HepG2 (cell line): ENCODE data around the gene TMEM229B. TPM values are rescaled to one million over a fixed set of nuclear protein-coding genes. Genes with fewer than 3 reads are reported as not detected.
A peak's percentile ranks its signal among the peaks of the same experiment; 100 is the strongest.

Experiments used
- BRF2 ChIP-seq: sonication (generic); formaldehyde crosslinking; IDR thresholded peaks from 2 replicates; pipeline ENCODE4 v1.8.1; 2022; ENCODE audit warnings: mild to moderate bottlenecking, missing genetic modification reagents
- DZIP1 ChIP-seq: sonication (generic); formaldehyde crosslinking; IDR thresholded peaks from 2 replicates; pipeline ENCODE4 v1.5.0; 2020; ENCODE audit warnings: mild to moderate bottlenecking, missing genetic modification reagents
- IKZF4 ChIP-seq: sonication (generic); formaldehyde crosslinking; IDR thresholded peaks from 2 replicates; pipeline ENCODE4 v1.5.1; 2020; ENCODE audit warnings: borderline replicate concordance, mild to moderate bottlenecking, low read depth, missing genetic modification reagents; ENCODE audit errors: not compliant biosample characterization
- MAFG ChIP-seq: sonication (generic); formaldehyde crosslinking; IDR thresholded peaks from 2 replicates; pipeline ENCODE4 v1.5.1; 2020; ENCODE audit warnings: mild to moderate bottlenecking, missing genetic modification reagents
- NFE2L2 ChIP-seq: fragments of 150-350 bp; IDR thresholded peaks from 2 replicates; pipeline ENCODE4 v1.6.1; 2014; ENCODE audit warnings: low read length
- RBAK ChIP-seq: sonication (generic); formaldehyde crosslinking; IDR thresholded peaks from 2 replicates; pipeline ENCODE4 v1.5.1; 2020; ENCODE audit warnings: mild to moderate bottlenecking, missing genetic modification reagents
- RXRB ChIP-seq: IDR thresholded peaks from 2 replicates; pipeline ENCODE4 v1.6.1; 2016; ENCODE audit warnings: borderline replicate concordance, missing genetic modification reagents, missing compliant biosample characterization
- TMF1 ChIP-seq: sonication (generic); formaldehyde crosslinking; IDR thresholded peaks from 2 replicates; pipeline ENCODE4 v1.8.1; 2022; ENCODE audit warnings: low read depth, missing genetic modification reagents
- U2AF1 ChIP-seq: fragments of 200-400 bp; formaldehyde crosslinking; optimal IDR thresholded peaks from 2 replicates; pipeline ENCODE3; 2017; ENCODE audit warnings: mild to moderate bottlenecking, low read depth, low read length
- ZC3H4 ChIP-seq: sonication (generic); formaldehyde crosslinking; IDR thresholded peaks from 2 replicates; pipeline ENCODE4 v1.4.0; 2020; ENCODE audit warnings: missing genetic modification reagents, borderline replicate concordance
- ZFP36L2 ChIP-seq: sonication (generic); formaldehyde crosslinking; IDR thresholded peaks from 2 replicates; pipeline ENCODE4 v1.4.0; 2020; ENCODE audit warnings: missing genetic modification reagents
- ZNF24 ChIP-seq: fragments of 450-650 bp; IDR thresholded peaks from 2 replicates; pipeline ENCODE4 v1.6.1; 2017; ENCODE audit warnings: antibody characterized with exemption, mild to moderate bottlenecking
- ZNF367 ChIP-seq: sonication (generic); formaldehyde crosslinking; IDR thresholded peaks from 2 replicates; pipeline ENCODE4 v1.4.0; 2020; ENCODE audit warnings: missing genetic modification reagents, borderline replicate concordance
- ZNF431 ChIP-seq: sonication (generic); formaldehyde crosslinking; IDR thresholded peaks from 2 replicates; pipeline ENCODE4 v1.9.0; 2022; ENCODE audit warnings: missing genetic modification reagents, low read depth, mild to moderate bottlenecking, borderline replicate concordance
- ZNF564 ChIP-seq: sonication (generic); formaldehyde crosslinking; IDR thresholded peaks from 2 replicates; pipeline ENCODE4 v1.8.1; 2023; ENCODE audit warnings: mild to moderate bottlenecking, missing genetic modification reagents
- ZSCAN22 ChIP-seq: sonication (generic); formaldehyde crosslinking; IDR thresholded peaks from 2 replicates; pipeline ENCODE4 v1.4.0; 2020; ENCODE audit warnings: mild to moderate bottlenecking, missing genetic modification reagents
- ZSCAN25 ChIP-seq: sonication (generic); formaldehyde crosslinking; IDR thresholded peaks from 2 replicates; pipeline ENCODE4 v1.8.0; 2022; ENCODE audit warnings: mild to moderate bottlenecking, missing genetic modification reagents
- polyA plus RNA-seq, 8 experiments: library from polyadenylated mRNA; depleted of rRNA in 3 of 8; stranded (reverse) in 7 of 8; unstranded in 1 of 8; fragments of >200 nt; fragmentation: Illumina TruSeq in 4 of 8; extraction: Trizol in 4 of 8; gene quantifications; 2 replicates each; pipeline versions ENCODE4 v1.2.1 to v1.2.3, GENCODE V29; 2011 to 2016; ENCODE audit warnings: low read depth in 4 of 8, missing spikeins in 1 of 8, mixed read lengths in 1 of 8; ENCODE audit not compliant: insufficient read depth in 1 of 8
- total RNA-seq, 5 experiments: library from RNA; depleted of rRNA; stranded (reverse); fragments of >200 nt; fragmentation: Illumina TruSeq; extraction: Trizol; gene quantifications; 2 replicates each; pipeline ENCODE4 v1.2.3, GENCODE V29; 2016; ENCODE audit warnings: low read depth in 1 of 5
- TF ChIP-seq, protein P1 (sequence below): sonication (generic); formaldehyde crosslinking; IDR thresholded peaks from 2 replicates; pipeline ENCODE4 v1.5.0; 2020; ENCODE audit warnings: mild to moderate bottlenecking, missing genetic modification reagents
- TF ChIP-seq, protein P2 (sequence below): sonication (generic); formaldehyde crosslinking; IDR thresholded peaks from 2 replicates; pipeline ENCODE4 v1.4.0; 2020; ENCODE audit warnings: low read depth, mild to moderate bottlenecking, missing genetic modification reagents
- TF ChIP-seq, protein P3 (sequence below): sonication (generic); formaldehyde crosslinking; IDR thresholded peaks from 2 replicates; pipeline ENCODE4 v1.5.1; 2020; ENCODE audit warnings: missing genetic modification reagents, mild to moderate bottlenecking, borderline replicate concordance

TMEM229B gene
- total and polyA plus RNA-seq, 2 of the 13 experiments (the other 11 are each of a cell fraction or from before 2014, with no cell fraction given) = 0.69 to 1.1 TPM

- TF ChIP-seq, protein P1, sequence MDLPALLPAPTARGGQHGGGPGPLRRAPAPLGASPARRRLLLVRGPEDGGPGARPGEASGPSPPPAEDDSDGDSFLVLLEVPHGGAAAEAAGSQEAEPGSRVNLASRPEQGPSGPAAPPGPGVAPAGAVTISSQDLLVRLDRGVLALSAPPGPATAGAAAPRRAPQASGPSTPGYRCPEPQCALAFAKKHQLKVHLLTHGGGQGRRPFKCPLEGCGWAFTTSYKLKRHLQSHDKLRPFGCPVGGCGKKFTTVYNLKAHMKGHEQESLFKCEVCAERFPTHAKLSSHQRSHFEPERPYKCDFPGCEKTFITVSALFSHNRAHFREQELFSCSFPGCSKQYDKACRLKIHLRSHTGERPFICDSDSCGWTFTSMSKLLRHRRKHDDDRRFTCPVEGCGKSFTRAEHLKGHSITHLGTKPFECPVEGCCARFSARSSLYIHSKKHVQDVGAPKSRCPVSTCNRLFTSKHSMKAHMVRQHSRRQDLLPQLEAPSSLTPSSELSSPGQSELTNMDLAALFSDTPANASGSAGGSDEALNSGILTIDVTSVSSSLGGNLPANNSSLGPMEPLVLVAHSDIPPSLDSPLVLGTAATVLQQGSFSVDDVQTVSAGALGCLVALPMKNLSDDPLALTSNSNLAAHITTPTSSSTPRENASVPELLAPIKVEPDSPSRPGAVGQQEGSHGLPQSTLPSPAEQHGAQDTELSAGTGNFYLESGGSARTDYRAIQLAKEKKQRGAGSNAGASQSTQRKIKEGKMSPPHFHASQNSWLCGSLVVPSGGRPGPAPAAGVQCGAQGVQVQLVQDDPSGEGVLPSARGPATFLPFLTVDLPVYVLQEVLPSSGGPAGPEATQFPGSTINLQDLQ = 0 out of 2 replicates have a peak, but pooled peaks have one; percentile 66
- TF ChIP-seq RBAK (CRISPR knock-in tag) (no peak), ZFP36L2 (CRISPR knock-in tag) (no peak), ZNF367 (CRISPR knock-in tag) (no peak), ZSCAN25 (CRISPR knock-in tag) (peak; percentile 80; the same call in 1 of the 2 replicates), U2AF1 (no peak), ZNF24 (no peak), ZC3H4 (CRISPR knock-in tag) (no peak), DZIP1 (CRISPR knock-in tag) (no peak), RXRB (CRISPR knock-in tag) (no peak), IKZF4 (CRISPR knock-in tag) (no peak), ZNF431 (CRISPR knock-in tag) (0 out of 2 replicates have a peak, but pooled peaks have one; percentile 53), ZNF564 (CRISPR knock-in tag) (no peak), TMF1 (CRISPR knock-in tag) (no peak), MAFG (CRISPR knock-in tag) (no peak), ZSCAN22 (CRISPR knock-in tag) (no peak), BRF2 (CRISPR knock-in tag) (no peak), NFE2L2 (no peak)
- TF ChIP-seq, protein P2, sequence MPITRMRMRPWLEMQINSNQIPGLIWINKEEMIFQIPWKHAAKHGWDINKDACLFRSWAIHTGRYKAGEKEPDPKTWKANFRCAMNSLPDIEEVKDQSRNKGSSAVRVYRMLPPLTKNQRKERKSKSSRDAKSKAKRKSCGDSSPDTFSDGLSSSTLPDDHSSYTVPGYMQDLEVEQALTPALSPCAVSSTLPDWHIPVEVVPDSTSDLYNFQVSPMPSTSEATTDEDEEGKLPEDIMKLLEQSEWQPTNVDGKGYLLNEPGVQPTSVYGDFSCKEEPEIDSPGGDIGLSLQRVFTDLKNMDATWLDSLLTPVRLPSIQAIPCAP (CRISPR knock-in tag) = no peak
- TF ChIP-seq, protein P3, sequence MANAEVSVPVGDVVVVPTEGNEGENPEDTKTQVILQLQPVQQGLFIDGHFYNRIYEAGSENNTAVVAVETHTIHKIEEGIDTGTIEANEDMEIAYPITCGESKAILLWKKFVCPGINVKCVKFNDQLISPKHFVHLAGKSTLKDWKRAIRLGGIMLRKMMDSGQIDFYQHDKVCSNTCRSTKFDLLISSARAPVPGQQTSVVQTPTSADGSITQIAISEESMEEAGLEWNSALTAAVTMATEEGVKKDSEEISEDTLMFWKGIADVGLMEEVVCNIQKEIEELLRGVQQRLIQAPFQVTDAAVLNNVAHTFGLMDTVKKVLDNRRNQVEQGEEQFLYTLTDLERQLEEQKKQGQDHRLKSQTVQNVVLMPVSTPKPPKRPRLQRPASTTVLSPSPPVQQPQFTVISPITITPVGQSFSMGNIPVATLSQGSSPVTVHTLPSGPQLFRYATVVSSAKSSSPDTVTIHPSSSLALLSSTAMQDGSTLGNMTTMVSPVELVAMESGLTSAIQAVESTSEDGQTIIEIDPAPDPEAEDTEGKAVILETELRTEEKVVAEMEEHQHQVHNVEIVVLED (CRISPR knock-in tag) = peak; percentile 46; the same call in 1 of the 2 replicates
These were observed 44.7 kb upstream of the TMEM229B start, which contains the start of gene PLEKHH1 (continued) for GRCh38 chr14:67532998-67533753.
